ENCODE results near the gene HES7.

DNA sequence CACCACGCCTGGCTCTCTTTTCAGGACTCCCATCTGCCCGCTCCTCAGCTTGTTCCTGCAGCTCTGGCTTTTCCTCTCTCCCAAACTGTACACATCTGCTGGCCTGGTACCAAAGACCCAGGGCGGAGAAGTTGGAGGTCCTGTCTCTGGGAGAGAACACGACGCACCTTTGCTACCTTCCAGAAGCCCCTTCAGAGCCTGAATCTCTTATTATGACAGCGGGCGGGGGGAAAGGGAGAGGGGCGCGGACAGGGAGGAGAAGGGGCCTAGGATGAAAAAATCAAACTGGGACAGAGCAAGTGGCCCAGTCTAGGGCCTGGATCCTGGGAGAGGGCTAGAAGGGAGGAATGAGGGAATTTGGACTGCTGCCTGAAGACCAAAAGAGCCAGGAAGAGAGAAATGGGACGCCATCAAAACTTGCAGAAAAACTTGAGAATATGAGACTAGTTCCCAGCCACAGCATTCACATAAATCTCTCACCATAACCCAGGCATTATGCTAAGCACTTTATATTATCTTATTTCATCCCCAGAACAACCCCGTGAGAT, 30.8 kb upstream of the HES7 start:
- TF ChIP-seq, protein P1, sequence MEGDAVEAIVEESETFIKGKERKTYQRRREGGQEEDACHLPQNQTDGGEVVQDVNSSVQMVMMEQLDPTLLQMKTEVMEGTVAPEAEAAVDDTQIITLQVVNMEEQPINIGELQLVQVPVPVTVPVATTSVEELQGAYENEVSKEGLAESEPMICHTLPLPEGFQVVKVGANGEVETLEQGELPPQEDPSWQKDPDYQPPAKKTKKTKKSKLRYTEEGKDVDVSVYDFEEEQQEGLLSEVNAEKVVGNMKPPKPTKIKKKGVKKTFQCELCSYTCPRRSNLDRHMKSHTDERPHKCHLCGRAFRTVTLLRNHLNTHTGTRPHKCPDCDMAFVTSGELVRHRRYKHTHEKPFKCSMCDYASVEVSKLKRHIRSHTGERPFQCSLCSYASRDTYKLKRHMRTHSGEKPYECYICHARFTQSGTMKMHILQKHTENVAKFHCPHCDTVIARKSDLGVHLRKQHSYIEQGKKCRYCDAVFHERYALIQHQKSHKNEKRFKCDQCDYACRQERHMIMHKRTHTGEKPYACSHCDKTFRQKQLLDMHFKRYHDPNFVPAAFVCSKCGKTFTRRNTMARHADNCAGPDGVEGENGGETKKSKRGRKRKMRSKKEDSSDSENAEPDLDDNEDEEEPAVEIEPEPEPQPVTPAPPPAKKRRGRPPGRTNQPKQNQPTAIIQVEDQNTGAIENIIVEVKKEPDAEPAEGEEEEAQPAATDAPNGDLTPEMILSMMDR (IDR thresholded peaks at IDR 0.05; ENCODE audit: low read depth, low read length, missing input control), result no peak
- TF ChIP-seq YY1 (IDR thresholded peaks at IDR 0.05) (no peak), SP1 (IDR thresholded peaks at IDR 0.05) (no peak), TAF1 (conservative IDR thresholded peaks at IDR 0.05) (peak; percentile 43), GABPA (IDR thresholded peaks at IDR 0.05 in 1 of 2, conservative IDR thresholded peaks at IDR 0.05 in 1 of 2) (no peak), JUND (IDR thresholded peaks at IDR 0.05) (no peak)
- TF ChIP-seq, protein P2, sequence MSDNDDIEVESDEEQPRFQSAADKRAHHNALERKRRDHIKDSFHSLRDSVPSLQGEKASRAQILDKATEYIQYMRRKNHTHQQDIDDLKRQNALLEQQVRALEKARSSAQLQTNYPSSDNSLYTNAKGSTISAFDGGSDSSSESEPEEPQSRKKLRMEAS (IDR thresholded peaks at IDR 0.05), result no peak
- TF ChIP-seq, protein P3, sequence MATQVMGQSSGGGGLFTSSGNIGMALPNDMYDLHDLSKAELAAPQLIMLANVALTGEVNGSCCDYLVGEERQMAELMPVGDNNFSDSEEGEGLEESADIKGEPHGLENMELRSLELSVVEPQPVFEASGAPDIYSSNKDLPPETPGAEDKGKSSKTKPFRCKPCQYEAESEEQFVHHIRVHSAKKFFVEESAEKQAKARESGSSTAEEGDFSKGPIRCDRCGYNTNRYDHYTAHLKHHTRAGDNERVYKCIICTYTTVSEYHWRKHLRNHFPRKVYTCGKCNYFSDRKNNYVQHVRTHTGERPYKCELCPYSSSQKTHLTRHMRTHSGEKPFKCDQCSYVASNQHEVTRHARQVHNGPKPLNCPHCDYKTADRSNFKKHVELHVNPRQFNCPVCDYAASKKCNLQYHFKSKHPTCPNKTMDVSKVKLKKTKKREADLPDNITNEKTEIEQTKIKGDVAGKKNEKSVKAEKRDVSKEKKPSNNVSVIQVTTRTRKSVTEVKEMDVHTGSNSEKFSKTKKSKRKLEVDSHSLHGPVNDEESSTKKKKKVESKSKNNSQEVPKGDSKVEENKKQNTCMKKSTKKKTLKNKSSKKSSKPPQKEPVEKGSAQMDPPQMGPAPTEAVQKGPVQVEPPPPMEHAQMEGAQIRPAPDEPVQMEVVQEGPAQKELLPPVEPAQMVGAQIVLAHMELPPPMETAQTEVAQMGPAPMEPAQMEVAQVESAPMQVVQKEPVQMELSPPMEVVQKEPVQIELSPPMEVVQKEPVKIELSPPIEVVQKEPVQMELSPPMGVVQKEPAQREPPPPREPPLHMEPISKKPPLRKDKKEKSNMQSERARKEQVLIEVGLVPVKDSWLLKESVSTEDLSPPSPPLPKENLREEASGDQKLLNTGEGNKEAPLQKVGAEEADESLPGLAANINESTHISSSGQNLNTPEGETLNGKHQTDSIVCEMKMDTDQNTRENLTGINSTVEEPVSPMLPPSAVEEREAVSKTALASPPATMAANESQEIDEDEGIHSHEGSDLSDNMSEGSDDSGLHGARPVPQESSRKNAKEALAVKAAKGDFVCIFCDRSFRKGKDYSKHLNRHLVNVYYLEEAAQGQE (IDR thresholded peaks at IDR 0.05), result peak; percentile 11
